ENCODE measurements around the gene PBRM1. TPM values are rescaled to one million over a fixed set of nuclear protein-coding genes. Genes with fewer than 3 reads are reported as not detected.

PBRM1 gene
- total and polyA plus RNA-seq, 2 donors (not counting 3 experiments of a cell fraction or from before 2014, with no cell fraction given), result 26.7 to 87.1 TPM

DNA sequence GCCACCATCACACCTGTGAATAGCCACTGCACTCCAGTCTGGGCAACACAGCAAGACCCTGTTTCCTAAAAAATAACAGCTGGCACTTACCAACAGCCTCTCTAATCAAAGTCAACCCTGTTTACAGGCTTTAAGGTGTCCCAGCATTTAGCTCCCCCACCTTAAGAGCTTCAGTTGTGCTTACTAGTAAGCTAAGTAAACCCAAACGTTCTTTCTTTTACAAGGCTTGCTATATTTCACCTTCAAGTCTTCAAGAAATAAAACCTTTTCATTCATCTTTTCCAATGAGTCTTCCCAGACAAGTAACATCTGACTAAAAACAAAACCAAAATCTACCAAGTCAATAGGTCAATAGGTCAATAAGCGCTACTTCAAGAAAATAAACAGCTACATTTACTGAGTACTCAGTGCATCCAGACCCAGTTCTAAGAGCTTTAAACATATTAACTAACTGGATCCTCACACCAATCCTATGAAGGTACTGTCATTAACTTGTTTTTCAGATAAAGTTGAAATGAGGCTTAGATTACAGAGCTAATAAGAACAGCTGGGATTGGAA is 62.4 kb downstream of the PBRM1 start:
- H3K4me3 ChIP-seq (replicated peaks in 1 of 3; ENCODE audit: insufficient read depth in 1 of 3, low read depth in 1 of 3, low read length in 3 of 3), result no peak overlapping the region
- dilution Hi-C loops (cut with MboI; ENCODE audit: extremely low pct_ligation_motif_present, low sequenced_read_pairs), result no loop called here
- no peak for FAIRE-seq
- peaks cover 2% of the 10 kb centered on the region for H3K9me1 ChIP-seq (replicated peaks; ENCODE audit: control insufficient read depth, extremely low read depth, insufficient read depth, low read length)
- no peak for TF ChIP-seq JUN (IDR thresholded peaks at IDR 0.05; ENCODE audit: borderline replicate concordance, insufficient read depth, insufficient read length, low read depth)
- no peak for TF ChIP-seq POLR2A (IDR thresholded peaks at IDR 0.05; ENCODE audit: low read depth, low read length)
- TF ChIP-seq, protein P1, sequence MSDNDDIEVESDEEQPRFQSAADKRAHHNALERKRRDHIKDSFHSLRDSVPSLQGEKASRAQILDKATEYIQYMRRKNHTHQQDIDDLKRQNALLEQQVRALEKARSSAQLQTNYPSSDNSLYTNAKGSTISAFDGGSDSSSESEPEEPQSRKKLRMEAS (IDR thresholded peaks at IDR 0.05; ENCODE audit: insufficient read depth, insufficient read length), result no peak
- no peak for TF ChIP-seq POLR2AphosphoS5 (IDR thresholded peaks at IDR 0.05; ENCODE audit: insufficient read depth, low read depth, low read length)
- TF ChIP-seq FOS (IDR thresholded peaks at IDR 0.05; ENCODE audit: borderline replicate concordance, insufficient read depth, low read length), result no peak
- TF ChIP-seq, protein P2, sequence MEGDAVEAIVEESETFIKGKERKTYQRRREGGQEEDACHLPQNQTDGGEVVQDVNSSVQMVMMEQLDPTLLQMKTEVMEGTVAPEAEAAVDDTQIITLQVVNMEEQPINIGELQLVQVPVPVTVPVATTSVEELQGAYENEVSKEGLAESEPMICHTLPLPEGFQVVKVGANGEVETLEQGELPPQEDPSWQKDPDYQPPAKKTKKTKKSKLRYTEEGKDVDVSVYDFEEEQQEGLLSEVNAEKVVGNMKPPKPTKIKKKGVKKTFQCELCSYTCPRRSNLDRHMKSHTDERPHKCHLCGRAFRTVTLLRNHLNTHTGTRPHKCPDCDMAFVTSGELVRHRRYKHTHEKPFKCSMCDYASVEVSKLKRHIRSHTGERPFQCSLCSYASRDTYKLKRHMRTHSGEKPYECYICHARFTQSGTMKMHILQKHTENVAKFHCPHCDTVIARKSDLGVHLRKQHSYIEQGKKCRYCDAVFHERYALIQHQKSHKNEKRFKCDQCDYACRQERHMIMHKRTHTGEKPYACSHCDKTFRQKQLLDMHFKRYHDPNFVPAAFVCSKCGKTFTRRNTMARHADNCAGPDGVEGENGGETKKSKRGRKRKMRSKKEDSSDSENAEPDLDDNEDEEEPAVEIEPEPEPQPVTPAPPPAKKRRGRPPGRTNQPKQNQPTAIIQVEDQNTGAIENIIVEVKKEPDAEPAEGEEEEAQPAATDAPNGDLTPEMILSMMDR (IDR thresholded peaks at IDR 0.05; ENCODE audit: extremely low read depth in 1 of 2, insufficient read depth in 1 of 2, low read depth in 1 of 2, low read length in 2 of 2), result no peak
- no peak for TF ChIP-seq MYC (IDR thresholded peaks at IDR 0.05; ENCODE audit: low read depth, low read length)
- TF ChIP-seq GATA2 (IDR thresholded peaks at IDR 0.05; ENCODE audit: insufficient read depth, insufficient read length, low read depth, low read length), result no peak
- TF ChIP-seq EZH2 (IDR thresholded peaks at IDR 0.05; ENCODE audit: borderline replicate concordance, low read depth, low read length, severe bottlenecking), result no peak
- no peaks in the 10 kb centered on the region for H3K9me3 ChIP-seq (replicated peaks; ENCODE audit: control insufficient read depth, insufficient read depth, low read length)
- no TSS peak for BruUV-seq (replicated peaks)
- H3K4me2 ChIP-seq (ENCODE audit: insufficient read depth, low read length), result no peak overlapping the region
- no peaks in the 10 kb centered on the region for H3K79me2 ChIP-seq (ENCODE audit: control insufficient read depth, insufficient read depth, low read length)
- no peak overlapping the region for H3K9ac ChIP-seq (replicated peaks; ENCODE audit: extremely low read depth, insufficient read depth, low read length)
- no peaks in the 10 kb centered on the region for H3K4me1 ChIP-seq (ENCODE audit: control insufficient read depth, extremely low read depth, insufficient read depth, low read length)
- H3K27me3 ChIP-seq (ENCODE audit: control insufficient read depth in 2 of 2, insufficient read depth in 2 of 2, low read length in 2 of 2), result no peaks in the 10 kb centered on the region
- no peak for DNase-seq (ENCODE audit: low read depth, low spot score)
- intact Hi-C loops (cut with micrococcal nuclease), result no loop called here
- H4K20me1 ChIP-seq (replicated peaks; ENCODE audit: control insufficient read depth, extremely low read depth, insufficient read depth, low read length), result no peaks in the 10 kb centered on the region
- H2AFZ ChIP-seq (ENCODE audit: low read depth, low read length), result no peak overlapping the region
- ChIA-PET POLR2A (interaction anchor here (0.6 kb wide), 1 partner anchor 18 kb away, joined by 3 read pairs; no protein-coding TSS in a partner anchor), CTCF (interaction anchor here (0.8 to 1.6 kb wide), 2 partner anchors 8 to 14 kb away, joined by 3 to 4 read pairs; no protein-coding TSS in a partner anchor)
- no peak overlapping the region for H3K27ac ChIP-seq (ENCODE audit: insufficient read depth, low read depth, low read length)
- peaks cover 21 to 32% of the 10 kb centered on the region in 2 experiments for H3K36me3 ChIP-seq (ENCODE audit: control insufficient read depth in 2 of 2, extremely low read depth in 1 of 2, insufficient read depth in 2 of 2, low read length in 2 of 2)
